GM23248 (cell line): Measurements from ENCODE around the gene RTN4RL2. TPM values are rescaled to one million over a fixed set of nuclear protein-coding genes. Genes with fewer than 3 reads are reported as not detected.

Experiments
- DNase-seq: peaks from one replicate; pipeline ENCODE4 v3.0.0-alpha.2; 2015
- H2AFZ ChIP-seq: fragments of 200-600 bp; sonication (generic); 2 replicates; pipeline ENCODE4 v1.6.1; 2016; ENCODE audit warnings: antibody characterized with exemption
- H3F3A ChIP-seq: fragments of 200-600 bp; sonication (generic); 2 replicates; pipeline ENCODE4 v1.6.1; 2016; ENCODE audit warnings: mild to moderate bottlenecking, antibody characterized with exemption, mixed run types; ENCODE audit not compliant: insufficient read depth
- H3K27ac ChIP-seq: fragments of 200-600 bp; sonication (generic); 2 replicates; pipeline ENCODE4 v1.5.1; 2016; ENCODE audit warnings: mild to moderate bottlenecking
- H3K27me3 ChIP-seq: fragments of 200-600 bp; sonication (generic); replicated peaks from 2 replicates; pipeline ENCODE4 v1.6.1; 2016; ENCODE audit warnings: mild to moderate bottlenecking; ENCODE audit not compliant: insufficient read depth
- H3K36me3 ChIP-seq: fragments of 200-600 bp; sonication (generic); 2 replicates; pipeline ENCODE4 v1.6.1; 2016; ENCODE audit warnings: low read depth, mild to moderate bottlenecking
- H3K4me1 ChIP-seq: fragments of 200-600 bp; sonication (generic); 2 replicates; pipeline ENCODE4 v1.6.1; 2016; ENCODE audit warnings: mild to moderate bottlenecking; ENCODE audit not compliant: insufficient read depth
- H3K4me2 ChIP-seq: fragments of 200-600 bp; sonication (generic); one replicate; pipeline ENCODE4 v1.6.1; 2016; ENCODE audit warnings: mild to moderate bottlenecking; ENCODE audit not compliant: unreplicated experiment
- H3K4me3 ChIP-seq: fragments of 200-600 bp; sonication (generic); 2 replicates; pipeline ENCODE4 v1.5.1; 2016; ENCODE audit warnings: mild to moderate bottlenecking
- H3K79me2 ChIP-seq: fragments of 200-600 bp; sonication (generic); 2 replicates; pipeline ENCODE4 v1.6.1; 2016; ENCODE audit warnings: mild to moderate bottlenecking; ENCODE audit not compliant: insufficient read depth
- H3K9ac ChIP-seq: fragments of 200-600 bp; sonication (generic); 2 replicates; pipeline ENCODE4 v1.6.1; 2016; ENCODE audit warnings: mild to moderate bottlenecking
- H3K9me2 ChIP-seq: fragments of 200-600 bp; sonication (generic); 2 replicates; pipeline ENCODE4 v1.6.1; 2016; ENCODE audit warnings: mixed run types, mild to moderate bottlenecking, moderate library complexity; ENCODE audit not compliant: insufficient read depth
- H3K9me3 ChIP-seq: fragments of 200-600 bp; sonication (generic); one replicate; pipeline ENCODE4 v1.6.1; 2017; ENCODE audit warnings: low read depth
- H4K20me1 ChIP-seq: fragments of 200-600 bp; sonication (generic); 2 replicates; pipeline ENCODE4 v1.6.0; 2016; ENCODE audit not compliant: insufficient read depth
- EZH2 ChIP-seq: fragments of 200-600 bp; sonication (generic); IDR thresholded peaks from 2 replicates; pipeline ENCODE4 v1.6.1; 2018; ENCODE audit warnings: antibody characterized with exemption, mild to moderate bottlenecking; ENCODE audit not compliant: insufficient read depth, poor library complexity, severe bottlenecking
- EZH2phosphoT487 ChIP-seq: fragments of 200-600 bp; sonication (generic); IDR thresholded peaks from 2 replicates; pipeline ENCODE4 v1.6.1; 2018; ENCODE audit warnings: antibody characterized with exemption, moderate library complexity, mild to moderate bottlenecking, low read depth; ENCODE audit not compliant: insufficient read depth
- WGBS, 2 experiments: methylation state at CpG; one replicate each; pipeline ENCODE4 v1.1.6; 2015 to 2017; ENCODE audit warnings: low lambda C conversion rate in 2 of 2, low coverage in 1 of 2; ENCODE audit errors: missing lambda C conversion rate in 2 of 2; 5-methylcytosine and 5-hydroxymethylcytosine counted together
- in situ Hi-C: fragments of 300-500 bp; cut with MboI; formaldehyde crosslinking; loops from 2 replicates; pipeline ENCODE4 v1.15.0; 2020
- polyA plus RNA-seq: library from polyadenylated mRNA; unstranded; fragments of >200 nt; fragmentation: Nextera tagmentation; extraction: Ambion mirVana; gene quantifications from 2 replicates; pipeline ENCODE4 v1.2.1, GENCODE V29; 2016
- total RNA-seq: library from RNA; depleted of rRNA; stranded (reverse); fragments of >200 nt; shearing (Covaris generic); gene quantifications from 2 replicates; pipeline ENCODE4 v1.2.3, GENCODE V29; 2014

The RTN4RL2 gene
- total and polyA plus RNA-seq, 2 experiments from 2014 or later, result 0.32 to 1.1 TPM

GRCh38 chr11:57461841-57462489, 1.6 kb downstream of the RTN4RL2 start:
- Histone ChIP-seq H3K9ac (no peak overlapping the region), H3K4me3 (no peak overlapping the region), H3K9me3 (no peaks in the 10 kb centered on the region), H3K4me2 (no peak overlapping the region), H3F3A (no peaks in the 10 kb centered on the region), H2AFZ (no peak overlapping the region), H3K9me2 (no peaks in the 10 kb centered on the region), H3K27me3 (peaks cover 10% of the 10 kb centered on the region), H3K79me2 (no peaks in the 10 kb centered on the region), H3K4me1 (no peaks in the 10 kb centered on the region; the same call in 1 of the 2 replicates), H3K36me3 (no peaks in the 10 kb centered on the region), H4K20me1 (no peaks in the 10 kb centered on the region), H3K27ac (no peak overlapping the region)
- no peak for DNase-seq
- 86 to 94% methylated on average over 11 to 16 of the region's 16 CpGs for WGBS, 2 experiments
- in situ Hi-C loops, result no loop called here
- TF ChIP-seq EZH2phosphoT487 (no peak), EZH2 (no peak)

DNA sequence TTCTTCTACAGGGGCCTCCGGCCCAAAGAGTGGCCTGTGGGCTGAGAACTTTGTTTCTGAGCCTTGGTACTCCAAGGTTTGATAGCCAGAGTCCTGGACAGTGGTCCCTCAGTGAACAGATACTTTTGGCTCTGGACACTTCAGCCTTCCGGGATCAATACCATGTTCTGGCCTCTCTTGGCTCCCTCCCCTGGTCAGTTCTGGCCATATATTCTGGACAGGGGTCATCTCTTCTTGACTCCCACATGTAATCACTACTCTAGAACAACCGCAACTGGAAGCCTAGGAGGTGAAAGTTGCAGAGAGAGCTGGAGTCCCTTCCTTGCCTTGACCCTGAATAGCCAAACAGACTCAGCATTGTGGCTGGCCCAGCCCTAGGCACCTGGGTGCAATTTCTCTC, 2.3 kb downstream of the RTN4RL2 start:
- no peak for TF ChIP-seq EZH2
- TF ChIP-seq EZH2phosphoT487, result no peak
- Histone ChIP-seq H3K9me3 (no peaks in the 10 kb centered on the region), H4K20me1 (no peaks in the 10 kb centered on the region), H3K9ac (no peak overlapping the region), H2AFZ (no peak overlapping the region), H3K4me1 (no peaks in the 10 kb centered on the region; the same call in 1 of the 2 replicates), H3K4me2 (no peak overlapping the region), H3K36me3 (no peaks in the 10 kb centered on the region), H3K27me3 (peaks cover 10% of the 10 kb centered on the region), H3F3A (no peaks in the 10 kb centered on the region), H3K27ac (no peak overlapping the region), H3K4me3 (no peak overlapping the region), H3K9me2 (no peaks in the 10 kb centered on the region), H3K79me2 (no peaks in the 10 kb centered on the region)
- in situ Hi-C loops, result no loop called here
- WGBS, 2 experiments, result 95% methylated on average over 3 of the region's 3 CpGs
- DNase-seq, result no peak

GRCh38 chr11:57463671-57464538, 3.6 kb downstream of the RTN4RL2 start:
- DNase-seq, result no peak
- Histone ChIP-seq H3K36me3 (no peaks in the 10 kb centered on the region), H3K4me3 (no peak overlapping the region), H3K9ac (no peak overlapping the region), H3K4me2 (no peak overlapping the region), H3F3A (no peaks in the 10 kb centered on the region), H3K27me3 (peaks cover 10% of the 10 kb centered on the region), H3K9me2 (no peaks in the 10 kb centered on the region), H3K79me2 (no peaks in the 10 kb centered on the region), H4K20me1 (no peaks in the 10 kb centered on the region), H2AFZ (no peak overlapping the region), H3K4me1 (no peaks in the 10 kb centered on the region; the same call in 1 of the 2 replicates), H3K27ac (no peak overlapping the region), H3K9me3 (no peaks in the 10 kb centered on the region)
- 82 to 93% methylated on average over 12 to 14 of the region's 14 CpGs for WGBS, 2 experiments
- no peak for TF ChIP-seq EZH2phosphoT487
- TF ChIP-seq EZH2, result no peak
- in situ Hi-C loops, result no loop called here

DNA sequence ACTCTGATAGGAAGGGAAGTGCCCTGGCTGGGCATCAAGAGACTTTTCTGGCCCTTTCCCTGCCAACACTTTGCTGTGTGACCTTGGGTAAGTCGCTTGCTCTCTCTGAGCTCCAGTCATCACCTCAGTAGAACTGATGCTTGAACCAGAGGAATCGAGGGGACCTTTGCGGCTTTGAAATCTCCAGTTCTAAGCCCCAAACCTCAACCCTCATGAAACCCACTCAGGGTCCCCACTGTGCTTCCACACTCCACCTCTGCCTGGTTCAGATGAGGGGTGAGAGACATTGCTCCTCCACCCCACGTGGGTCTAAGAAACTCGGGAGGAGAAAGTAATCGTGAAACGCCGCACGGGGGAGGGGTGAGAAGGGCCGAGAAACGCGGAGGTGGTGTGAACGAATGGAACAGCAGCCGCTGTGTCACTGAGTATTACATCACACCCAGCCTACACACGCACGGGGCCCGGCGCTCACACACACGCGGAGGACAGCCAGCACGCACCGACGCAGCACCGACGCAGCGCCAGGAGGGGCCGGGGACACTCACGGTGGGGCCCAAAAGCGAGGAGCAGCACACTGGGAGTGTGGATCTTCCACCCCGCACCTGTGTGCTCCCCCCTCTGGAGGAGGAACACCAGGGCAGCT, 4.3 kb downstream of the RTN4RL2 start:
- DNase-seq, result no peak
- Histone ChIP-seq H3K4me3 (no peak overlapping the region), H3K9ac (no peak overlapping the region), H3K27ac (no peak overlapping the region), H3K4me2 (no peak overlapping the region), H3K4me1 (no peaks in the 10 kb centered on the region; the same call in 1 of the 2 replicates), H3K36me3 (no peaks in the 10 kb centered on the region), H3F3A (no peaks in the 10 kb centered on the region), H4K20me1 (no peaks in the 10 kb centered on the region), H3K79me2 (no peaks in the 10 kb centered on the region), H3K9me3 (no peaks in the 10 kb centered on the region), H2AFZ (no peak overlapping the region), H3K9me2 (no peaks in the 10 kb centered on the region), H3K27me3 (peaks cover 6% of the 10 kb centered on the region)
- in situ Hi-C loops, result no loop called here
- 77 to 82% methylated on average over 16 to 30 of the region's 30 CpGs for WGBS, 2 experiments
- TF ChIP-seq EZH2phosphoT487, result no peak
- no peak for TF ChIP-seq EZH2
